ENCODE results near the gene ERGIC1. TPM values are rescaled to one million over a fixed set of nuclear protein-coding genes. Genes with fewer than 3 reads are reported as not detected.

ERGIC1 gene
- total and polyA plus RNA-seq, 2 experiments from 2014 or later = 25.2 to 92.2 TPM

DNA sequence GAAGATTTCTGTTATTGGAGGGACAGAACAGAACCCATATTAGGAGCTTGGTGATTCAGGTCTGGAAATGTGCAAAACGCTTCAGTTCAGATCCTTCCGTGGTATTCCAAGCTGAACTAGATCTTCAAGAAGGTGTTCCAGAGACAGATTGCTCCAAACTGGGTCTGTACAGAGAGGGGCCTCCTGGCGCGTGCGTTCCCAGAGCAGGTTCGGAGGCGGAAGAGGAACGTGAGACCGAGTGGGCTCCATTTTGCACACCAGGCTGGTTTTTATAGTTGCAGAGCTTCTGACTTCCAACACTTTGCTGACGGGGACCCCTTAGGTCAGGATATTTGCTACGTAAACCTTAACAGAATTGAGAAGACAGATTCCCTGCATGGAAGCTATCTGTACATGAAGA, 108.5 kb downstream of the ERGIC1 start:
- peak overlapping the region; percentile 79 for H3K27ac ChIP-seq (ENCODE audit: low read depth)
- no peak overlapping the region for H3K4me3 ChIP-seq
- no peaks in the 10 kb centered on the region for H3K9me3 Mint-ChIP-seq
- H3K36me3 Mint-ChIP-seq (ENCODE audit: low read depth) = peaks cover 43% of the 10 kb centered on the region
- H3K4me1 Mint-ChIP-seq = peaks cover 14% of the 10 kb centered on the region
- no peak overlapping the region for H3K4me3 Mint-ChIP-seq
- H2AFZ ChIP-seq = no peak overlapping the region
- H3K27me3 ChIP-seq (ENCODE audit: insufficient read depth) = no peaks in the 10 kb centered on the region
- H3F3A ChIP-seq (replicated peaks; ENCODE audit: low read depth) = no peaks in the 10 kb centered on the region
- no peaks in the 10 kb centered on the region; the same call in 1 of the 2 replicates for H3K36me3 ChIP-seq (ENCODE audit: insufficient read depth)
- peaks cover 13% of the 10 kb centered on the region for H3K27me3 Mint-ChIP-seq (ENCODE audit: insufficient read depth, low read depth, poor library complexity)
- H4K20me1 ChIP-seq (replicated peaks; ENCODE audit: insufficient read depth) = no peaks in the 10 kb centered on the region; the same call in 1 of the 2 replicates
- peak overlapping the region; percentile 65 for H3K4me2 ChIP-seq
- no peaks in the 10 kb centered on the region for H3K9me2 ChIP-seq (ENCODE audit: insufficient read depth)
- no peak for ATAC-seq
- H3K79me2 ChIP-seq (replicated peaks; ENCODE audit: insufficient read depth) = no peaks in the 10 kb centered on the region
- H3K27ac Mint-ChIP-seq = peak overlapping the region; percentile 6; the same call in 1 of the 2 replicates
- peaks cover 8% of the 10 kb centered on the region; the same call in 1 of the 2 replicates for H3K4me1 ChIP-seq (ENCODE audit: insufficient read depth)
- no peak for DNase-seq (ENCODE audit: low spot score)
- TF ChIP-seq CREB1 (CRISPR knock-in tag; IDR thresholded peaks at IDR 0.05; ENCODE audit: low read depth) = no peak
- TF ChIP-seq, protein P1, sequence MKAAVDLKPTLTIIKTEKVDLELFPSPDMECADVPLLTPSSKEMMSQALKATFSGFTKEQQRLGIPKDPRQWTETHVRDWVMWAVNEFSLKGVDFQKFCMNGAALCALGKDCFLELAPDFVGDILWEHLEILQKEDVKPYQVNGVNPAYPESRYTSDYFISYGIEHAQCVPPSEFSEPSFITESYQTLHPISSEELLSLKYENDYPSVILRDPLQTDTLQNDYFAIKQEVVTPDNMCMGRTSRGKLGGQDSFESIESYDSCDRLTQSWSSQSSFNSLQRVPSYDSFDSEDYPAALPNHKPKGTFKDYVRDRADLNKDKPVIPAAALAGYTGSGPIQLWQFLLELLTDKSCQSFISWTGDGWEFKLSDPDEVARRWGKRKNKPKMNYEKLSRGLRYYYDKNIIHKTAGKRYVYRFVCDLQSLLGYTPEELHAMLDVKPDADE (IDR thresholded peaks at IDR 0.05) = no peak
- no peak for TF ChIP-seq POLR2AphosphoS5 (IDR thresholded peaks at IDR 0.05; ENCODE audit: low read depth)
- no peak for TF ChIP-seq ZNF114 (CRISPR knock-in tag; IDR thresholded peaks at IDR 0.05)

DNA sequence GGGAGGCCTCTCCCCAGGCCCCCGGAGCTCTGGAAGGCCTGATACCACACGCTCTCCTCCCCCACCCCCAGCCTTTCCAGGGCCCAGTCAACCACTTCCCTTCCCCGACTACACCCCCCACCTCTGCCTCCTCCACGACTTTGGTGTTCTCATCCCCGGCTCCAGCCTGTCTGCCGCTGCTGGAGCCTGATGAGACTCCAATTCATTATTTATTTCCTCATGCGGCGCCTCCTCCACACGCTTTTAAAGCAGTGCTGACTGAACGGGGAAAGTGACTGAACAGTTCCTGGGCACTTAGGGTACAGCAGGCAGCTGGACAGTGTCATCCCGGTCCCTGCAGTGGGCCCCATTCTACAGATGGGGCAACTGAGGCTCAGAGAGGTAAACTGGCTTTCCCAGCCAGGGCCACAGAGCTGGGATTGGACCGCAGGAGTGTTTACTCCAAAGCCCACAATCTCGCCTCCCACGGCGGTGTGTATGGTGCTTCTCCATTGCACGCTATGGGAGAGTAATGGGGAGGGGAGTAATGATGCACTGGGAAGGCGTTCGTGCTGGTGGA, 109.3 kb downstream of the ERGIC1 start:
- H3K4me3 ChIP-seq = no peak overlapping the region
- ATAC-seq (peak; percentile 80), DNase-seq (ENCODE audit: low spot score) (peak; percentile 71)
- TF ChIP-seq CREB1 (CRISPR knock-in tag; IDR thresholded peaks at IDR 0.05; ENCODE audit: low read depth) = no peak
- Mint-ChIP-seq H3K27me3 (ENCODE audit: insufficient read depth, low read depth, poor library complexity) (peaks cover 16% of the 10 kb centered on the region), H3K27ac (no peak overlapping the region), H3K4me3 (no peak overlapping the region), H3K4me1 (peaks cover 14% of the 10 kb centered on the region), H3K9me3 (no peaks in the 10 kb centered on the region), H3K36me3 (ENCODE audit: low read depth) (peaks cover 38% of the 10 kb centered on the region)
- H3K36me3 ChIP-seq (ENCODE audit: insufficient read depth) = no peaks in the 10 kb centered on the region; the same call in 1 of the 2 replicates
- H3K4me2 ChIP-seq = peak overlapping the region; percentile 65
- no peaks in the 10 kb centered on the region for H3F3A ChIP-seq (replicated peaks; ENCODE audit: low read depth)
- no peaks in the 10 kb centered on the region; the same call in 1 of the 2 replicates for H4K20me1 ChIP-seq (replicated peaks; ENCODE audit: insufficient read depth)
- no peak overlapping the region for H2AFZ ChIP-seq
- peaks cover 8% of the 10 kb centered on the region; the same call in 1 of the 2 replicates for H3K4me1 ChIP-seq (ENCODE audit: insufficient read depth)
- H3K27ac ChIP-seq (ENCODE audit: low read depth) = no peak overlapping the region
- H3K9me2 ChIP-seq (ENCODE audit: insufficient read depth) = no peaks in the 10 kb centered on the region
- no peaks in the 10 kb centered on the region for H3K79me2 ChIP-seq (replicated peaks; ENCODE audit: insufficient read depth)
- H3K27me3 ChIP-seq (ENCODE audit: insufficient read depth) = no peaks in the 10 kb centered on the region

DNA sequence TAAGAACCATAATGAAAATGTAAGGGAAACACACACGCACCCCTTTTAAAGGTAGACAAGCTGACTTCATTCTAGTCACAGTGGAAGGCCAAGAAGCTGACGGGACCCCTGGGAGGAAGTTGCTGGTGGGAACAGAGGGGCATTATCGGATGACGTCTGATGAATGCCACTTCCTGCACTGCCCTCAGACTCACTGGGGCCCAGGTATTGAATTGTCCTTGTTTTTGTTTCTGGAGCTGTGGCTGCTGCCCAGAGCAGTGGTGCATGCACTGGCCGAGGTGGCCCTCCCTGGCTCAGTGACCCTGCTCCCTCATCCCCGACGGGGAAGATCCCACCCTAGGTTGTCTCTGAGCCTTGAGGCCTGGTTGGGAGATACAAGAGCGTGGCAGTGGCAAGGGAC, 109.9 kb downstream of the ERGIC1 start:
- ATAC-seq = no peak
- Histone ChIP-seq H2AFZ (no peak overlapping the region), H3K4me1 (ENCODE audit: insufficient read depth) (peaks cover 8% of the 10 kb centered on the region; the same call in 1 of the 2 replicates), H3K27ac (ENCODE audit: low read depth) (no peak overlapping the region), H3K9me2 (ENCODE audit: insufficient read depth) (no peaks in the 10 kb centered on the region), H3K27me3 (ENCODE audit: insufficient read depth) (no peaks in the 10 kb centered on the region), H3F3A (replicated peaks; ENCODE audit: low read depth) (no peaks in the 10 kb centered on the region), H4K20me1 (replicated peaks; ENCODE audit: insufficient read depth) (no peaks in the 10 kb centered on the region; the same call in 1 of the 2 replicates), H3K4me2 (0 out of 2 replicates have a peak overlapping the region, but pooled peaks have one; percentile 65), H3K36me3 (ENCODE audit: insufficient read depth) (no peaks in the 10 kb centered on the region; the same call in 1 of the 2 replicates), H3K79me2 (replicated peaks; ENCODE audit: insufficient read depth) (no peaks in the 10 kb centered on the region), H3K4me3 (no peak overlapping the region)
- Mint-ChIP-seq H3K4me1 (peaks cover 14% of the 10 kb centered on the region), H3K36me3 (ENCODE audit: low read depth) (peaks cover 36% of the 10 kb centered on the region), H3K4me3 (no peak overlapping the region), H3K27ac (no peak overlapping the region), H3K27me3 (ENCODE audit: insufficient read depth, low read depth, poor library complexity) (peaks cover 16% of the 10 kb centered on the region), H3K9me3 (no peaks in the 10 kb centered on the region)
- DNase-seq (ENCODE audit: low spot score) = no peak
- no peak for TF ChIP-seq NANOG (IDR thresholded peaks at IDR 0.05; ENCODE audit: borderline replicate concordance)
- TF ChIP-seq EZH2 (IDR thresholded peaks at IDR 0.05; ENCODE audit: low read depth, unreplicated experiment) = no peak
- TF ChIP-seq POLR2AphosphoS5 (IDR thresholded peaks at IDR 0.05; ENCODE audit: low read depth) = no peak
- TF ChIP-seq, protein P2, sequence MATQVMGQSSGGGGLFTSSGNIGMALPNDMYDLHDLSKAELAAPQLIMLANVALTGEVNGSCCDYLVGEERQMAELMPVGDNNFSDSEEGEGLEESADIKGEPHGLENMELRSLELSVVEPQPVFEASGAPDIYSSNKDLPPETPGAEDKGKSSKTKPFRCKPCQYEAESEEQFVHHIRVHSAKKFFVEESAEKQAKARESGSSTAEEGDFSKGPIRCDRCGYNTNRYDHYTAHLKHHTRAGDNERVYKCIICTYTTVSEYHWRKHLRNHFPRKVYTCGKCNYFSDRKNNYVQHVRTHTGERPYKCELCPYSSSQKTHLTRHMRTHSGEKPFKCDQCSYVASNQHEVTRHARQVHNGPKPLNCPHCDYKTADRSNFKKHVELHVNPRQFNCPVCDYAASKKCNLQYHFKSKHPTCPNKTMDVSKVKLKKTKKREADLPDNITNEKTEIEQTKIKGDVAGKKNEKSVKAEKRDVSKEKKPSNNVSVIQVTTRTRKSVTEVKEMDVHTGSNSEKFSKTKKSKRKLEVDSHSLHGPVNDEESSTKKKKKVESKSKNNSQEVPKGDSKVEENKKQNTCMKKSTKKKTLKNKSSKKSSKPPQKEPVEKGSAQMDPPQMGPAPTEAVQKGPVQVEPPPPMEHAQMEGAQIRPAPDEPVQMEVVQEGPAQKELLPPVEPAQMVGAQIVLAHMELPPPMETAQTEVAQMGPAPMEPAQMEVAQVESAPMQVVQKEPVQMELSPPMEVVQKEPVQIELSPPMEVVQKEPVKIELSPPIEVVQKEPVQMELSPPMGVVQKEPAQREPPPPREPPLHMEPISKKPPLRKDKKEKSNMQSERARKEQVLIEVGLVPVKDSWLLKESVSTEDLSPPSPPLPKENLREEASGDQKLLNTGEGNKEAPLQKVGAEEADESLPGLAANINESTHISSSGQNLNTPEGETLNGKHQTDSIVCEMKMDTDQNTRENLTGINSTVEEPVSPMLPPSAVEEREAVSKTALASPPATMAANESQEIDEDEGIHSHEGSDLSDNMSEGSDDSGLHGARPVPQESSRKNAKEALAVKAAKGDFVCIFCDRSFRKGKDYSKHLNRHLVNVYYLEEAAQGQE (IDR thresholded peaks at IDR 0.05; ENCODE audit: unreplicated experiment) = no peak
- no peak for TF ChIP-seq JUNB (IDR thresholded peaks at IDR 0.05; ENCODE audit: unreplicated experiment)
- no peak for TF ChIP-seq ZNF114 (CRISPR knock-in tag; IDR thresholded peaks at IDR 0.05)
